IPS-15b (cell line): ENCODE measurements around the gene CLSTN3.
A peak's percentile ranks its signal among the peaks of the same experiment; 100 is the strongest.

Experiments
- H3K27me3 ChIP-seq: one replicate; pipeline ENCODE4 v1.6.1; 2013; ENCODE audit warnings: low read length; ENCODE audit not compliant: control insufficient read depth, insufficient read depth
- H3K36me3 ChIP-seq: one replicate; pipeline ENCODE4 v1.6.1; 2013; ENCODE audit warnings: low read length; ENCODE audit not compliant: control insufficient read depth, insufficient read depth
- H3K4me1 ChIP-seq: one replicate; pipeline ENCODE4 v1.6.1; 2013; ENCODE audit warnings: mild to moderate bottlenecking, low read length; ENCODE audit not compliant: control insufficient read depth, insufficient read depth
- H3K4me3 ChIP-seq: one replicate; pipeline ENCODE4 v1.5.1; 2013; ENCODE audit warnings: low read depth, low read length
- H3K9ac ChIP-seq: one replicate; pipeline ENCODE4 v1.6.1; 2013; ENCODE audit warnings: low read depth, mild to moderate bottlenecking, low read length
- H3K9me3 ChIP-seq: one replicate; pipeline ENCODE4 v1.6.1; 2013; ENCODE audit warnings: mild to moderate bottlenecking, low read length; ENCODE audit not compliant: control insufficient read depth, insufficient read depth

The CLSTN3 gene

GRCh38 chr12:7118881-7119280, 11.3 kb upstream of the CLSTN3 start:
- no peak overlapping the region for H3K9ac ChIP-seq
- H3K4me3 ChIP-seq = no peak overlapping the region
- H3K4me1 ChIP-seq = no peaks in the 10 kb centered on the region
- H3K36me3 ChIP-seq = no peaks in the 10 kb centered on the region
- no peaks in the 10 kb centered on the region for H3K9me3 ChIP-seq
- H3K27me3 ChIP-seq = no peaks in the 10 kb centered on the region

GRCh38 chr12:7120166-7120565, 10.0 kb upstream of the CLSTN3 start:
- Histone ChIP-seq H3K4me1 (no peaks in the 10 kb centered on the region), H3K4me3 (no peak overlapping the region), H3K9ac (no peak overlapping the region), H3K36me3 (peaks cover 3% of the 10 kb centered on the region), H3K27me3 (no peaks in the 10 kb centered on the region), H3K9me3 (no peaks in the 10 kb centered on the region)

DNA sequence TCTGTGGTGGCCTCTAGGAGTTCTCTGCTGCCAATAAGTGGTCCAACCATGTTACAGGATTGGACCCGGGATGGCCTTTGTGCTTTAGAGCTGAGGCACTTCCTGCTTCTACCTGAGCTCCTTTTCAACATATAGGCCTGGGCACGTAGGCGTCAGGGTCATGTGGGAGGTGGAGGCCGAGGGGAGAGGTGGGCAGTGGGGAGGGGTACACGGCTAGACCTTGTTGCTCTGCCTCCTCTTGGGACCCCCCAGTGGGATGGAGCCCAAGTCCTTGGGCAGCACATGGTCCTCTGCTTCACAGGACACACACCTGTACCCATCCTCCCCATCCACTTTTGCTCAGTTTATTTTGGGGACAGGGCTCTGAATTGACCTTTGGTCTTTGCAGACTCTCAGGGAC, 8.8 kb upstream of the CLSTN3 start:
- Histone ChIP-seq H3K9ac (no peak overlapping the region), H3K36me3 (peaks cover 3% of the 10 kb centered on the region), H3K27me3 (no peaks in the 10 kb centered on the region), H3K4me1 (no peaks in the 10 kb centered on the region), H3K4me3 (no peak overlapping the region), H3K9me3 (no peaks in the 10 kb centered on the region)

GRCh38 chr12:7122811-7123769, 7.1 kb upstream of the CLSTN3 start:
- Histone ChIP-seq H3K27me3 (no peaks in the 10 kb centered on the region), H3K9me3 (no peaks in the 10 kb centered on the region), H3K4me1 (no peaks in the 10 kb centered on the region), H3K9ac (no peak overlapping the region), H3K4me3 (no peak overlapping the region), H3K36me3 (peaks cover 3% of the 10 kb centered on the region)

DNA sequence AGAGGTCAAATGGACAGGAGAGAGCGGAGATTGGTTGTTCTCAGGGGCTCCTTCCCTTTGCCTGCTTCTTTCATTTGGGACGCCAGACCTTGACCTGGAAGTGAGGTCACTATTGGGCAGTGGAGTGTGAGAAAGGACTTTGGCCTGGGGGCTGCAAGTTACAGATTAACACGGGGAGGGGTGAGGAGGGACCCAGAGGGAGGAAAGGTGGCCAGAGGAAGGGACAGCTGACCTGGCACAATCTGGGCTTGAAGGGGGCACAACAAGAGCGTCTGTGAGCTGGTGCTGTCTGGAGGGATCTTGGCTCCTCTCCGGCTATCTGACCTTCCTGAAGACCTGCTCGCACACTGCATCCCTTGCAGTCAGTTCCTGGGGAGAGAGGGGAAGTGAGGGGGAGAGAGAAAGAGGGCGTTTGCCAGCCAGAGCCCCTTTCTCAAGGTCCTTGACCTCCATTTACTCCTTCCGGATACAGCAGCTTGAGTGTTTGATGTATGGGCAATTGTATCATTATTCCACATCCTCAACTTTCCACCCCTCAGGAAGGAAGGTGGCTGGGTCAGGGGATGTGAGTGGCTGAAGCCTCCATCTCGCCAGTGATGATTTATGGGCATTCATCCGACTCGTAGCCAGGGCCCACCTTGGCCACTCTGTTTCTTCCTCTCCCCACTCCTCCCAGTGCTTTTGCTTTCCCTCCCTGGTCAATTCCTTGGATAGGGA, 6.2 kb upstream of the CLSTN3 start:
- no peak overlapping the region for H3K9ac ChIP-seq
- peaks cover 3% of the 10 kb centered on the region for H3K36me3 ChIP-seq
- H3K4me3 ChIP-seq = no peak overlapping the region
- no peaks in the 10 kb centered on the region for H3K9me3 ChIP-seq
- H3K4me1 ChIP-seq = peaks cover 6% of the 10 kb centered on the region
- peaks cover 2% of the 10 kb centered on the region for H3K27me3 ChIP-seq

DNA sequence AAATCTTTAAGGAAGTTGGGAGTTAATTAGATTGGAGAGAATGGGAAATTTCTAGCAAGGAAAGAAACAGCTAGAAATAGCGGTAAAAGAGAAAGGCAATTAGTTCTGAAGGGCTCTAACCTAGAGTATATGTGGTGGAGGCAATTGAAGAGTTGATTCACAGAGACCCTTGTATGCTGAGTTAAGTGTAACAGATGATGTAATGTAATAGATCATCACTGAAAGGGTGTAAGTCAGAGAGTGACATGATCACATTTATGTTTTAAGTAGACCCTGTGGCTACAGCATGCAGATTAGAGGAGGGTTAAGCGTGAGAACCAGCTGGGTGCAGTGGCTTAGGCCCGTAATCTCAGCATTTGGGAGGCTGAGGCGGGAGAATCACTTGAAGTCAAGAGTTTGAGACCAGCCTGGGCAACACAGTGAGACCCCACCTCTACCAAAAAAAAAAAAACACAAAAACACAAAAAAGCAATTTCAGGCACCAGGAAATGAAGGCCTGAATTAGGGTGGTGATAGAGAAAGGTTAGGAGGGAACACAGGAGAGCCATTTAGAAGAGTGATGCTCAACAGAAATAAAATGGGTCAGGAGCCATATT, 4.4 kb upstream of the CLSTN3 start:
- Histone ChIP-seq H3K4me3 (no peak overlapping the region), H3K9me3 (no peaks in the 10 kb centered on the region), H3K27me3 (peaks cover 8% of the 10 kb centered on the region), H3K36me3 (peaks cover 3% of the 10 kb centered on the region), H3K4me1 (peaks cover 9% of the 10 kb centered on the region), H3K9ac (no peak overlapping the region)

- H3K9ac ChIP-seq = peak overlapping the region; percentile 16
- peaks cover 11% of the 10 kb centered on the region for H3K27me3 ChIP-seq
- H3K4me3 ChIP-seq = peak overlapping the region; percentile 3
- peaks cover 3% of the 10 kb centered on the region for H3K36me3 ChIP-seq
- no peaks in the 10 kb centered on the region for H3K9me3 ChIP-seq
- H3K4me1 ChIP-seq = peaks cover 13% of the 10 kb centered on the region
These were observed 2.1 kb upstream of the CLSTN3 start for GRCh38 chr12:7127916-7128626.

DNA sequence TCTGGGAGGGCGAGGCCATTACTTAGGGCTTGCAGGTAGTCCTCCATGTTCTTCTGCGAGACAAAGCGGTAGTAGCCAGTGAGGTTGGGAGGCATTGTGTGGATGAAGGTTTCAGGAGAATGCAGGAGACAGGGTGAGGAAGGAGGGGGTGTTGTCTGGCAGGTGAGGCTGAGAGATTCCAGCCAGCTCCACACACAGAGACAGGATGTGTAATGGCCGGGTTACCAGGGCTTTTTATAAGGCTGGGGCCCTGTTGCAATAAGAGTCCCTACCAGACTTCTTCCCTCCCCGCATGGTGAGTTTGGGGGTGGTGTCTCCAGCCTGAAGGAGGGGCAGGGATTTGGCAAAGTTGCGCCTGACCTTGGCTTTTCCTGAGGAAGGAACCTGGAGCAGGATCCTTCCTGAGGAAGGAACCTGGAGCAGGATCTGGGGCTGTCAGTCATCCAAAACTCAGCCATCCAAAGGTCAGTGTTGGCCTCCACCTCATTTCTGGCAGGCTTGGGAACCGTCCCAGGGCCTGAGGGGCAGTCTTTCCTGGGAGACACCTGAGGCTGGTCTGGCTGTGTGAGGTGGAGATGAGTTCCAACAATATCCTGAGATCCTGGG, 1.4 kb upstream of the CLSTN3 start, which contains the start of gene RBP5:
Gene RBP5, minus strand, starts transcription at position 209 of the 606 bp plus-strand sequence. Its CDS starts 114 bp downstream, at position 95.
- Histone ChIP-seq H3K4me3 (peak within 1 kb of the TSS; percentile 88), H3K36me3 (peaks cover 3% of the 10 kb centered on the region), H3K9ac (peak within 1 kb of the TSS; percentile 47), H3K9me3 (no peaks in the 10 kb centered on the region), H3K27me3 (peaks cover 11% of the 10 kb centered on the region), H3K4me1 (peaks cover 13% of the 10 kb centered on the region)

DNA sequence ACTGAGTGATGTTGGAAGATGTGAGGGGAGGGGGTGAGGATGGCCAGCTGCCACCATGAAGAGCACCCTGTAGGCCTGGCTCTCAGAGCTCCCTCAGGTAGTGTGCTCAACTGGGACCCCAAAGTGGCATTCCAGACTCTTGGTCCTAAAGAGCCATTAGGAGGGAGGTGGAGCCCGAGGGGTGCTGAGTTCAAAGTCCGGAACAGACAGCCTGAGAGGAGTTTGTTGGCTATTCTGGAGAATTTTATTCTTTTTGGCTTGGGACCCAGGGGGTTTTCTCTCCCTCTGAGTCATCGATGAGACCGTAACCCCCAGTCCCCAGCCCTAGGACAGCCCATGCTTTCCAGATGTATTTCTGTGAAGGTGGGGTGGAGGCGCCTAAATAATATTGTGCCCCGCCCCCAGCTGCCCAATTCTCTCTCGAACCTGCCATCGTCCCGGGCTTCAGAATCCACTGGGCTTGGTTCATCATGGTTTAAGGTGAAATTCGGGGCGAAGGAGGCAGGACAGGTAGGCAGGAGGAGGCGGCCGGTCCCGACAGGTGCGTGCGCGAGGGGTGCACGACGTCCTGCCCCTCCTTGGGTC, 792 bp upstream of the CLSTN3 start:
- Histone ChIP-seq H3K27me3 (peaks cover 11% of the 10 kb centered on the region), H3K4me3 (peak overlapping the region; percentile 88), H3K9ac (peak overlapping the region; percentile 47), H3K9me3 (no peaks in the 10 kb centered on the region), H3K36me3 (peaks cover 3% of the 10 kb centered on the region), H3K4me1 (peaks cover 13% of the 10 kb centered on the region)

DNA sequence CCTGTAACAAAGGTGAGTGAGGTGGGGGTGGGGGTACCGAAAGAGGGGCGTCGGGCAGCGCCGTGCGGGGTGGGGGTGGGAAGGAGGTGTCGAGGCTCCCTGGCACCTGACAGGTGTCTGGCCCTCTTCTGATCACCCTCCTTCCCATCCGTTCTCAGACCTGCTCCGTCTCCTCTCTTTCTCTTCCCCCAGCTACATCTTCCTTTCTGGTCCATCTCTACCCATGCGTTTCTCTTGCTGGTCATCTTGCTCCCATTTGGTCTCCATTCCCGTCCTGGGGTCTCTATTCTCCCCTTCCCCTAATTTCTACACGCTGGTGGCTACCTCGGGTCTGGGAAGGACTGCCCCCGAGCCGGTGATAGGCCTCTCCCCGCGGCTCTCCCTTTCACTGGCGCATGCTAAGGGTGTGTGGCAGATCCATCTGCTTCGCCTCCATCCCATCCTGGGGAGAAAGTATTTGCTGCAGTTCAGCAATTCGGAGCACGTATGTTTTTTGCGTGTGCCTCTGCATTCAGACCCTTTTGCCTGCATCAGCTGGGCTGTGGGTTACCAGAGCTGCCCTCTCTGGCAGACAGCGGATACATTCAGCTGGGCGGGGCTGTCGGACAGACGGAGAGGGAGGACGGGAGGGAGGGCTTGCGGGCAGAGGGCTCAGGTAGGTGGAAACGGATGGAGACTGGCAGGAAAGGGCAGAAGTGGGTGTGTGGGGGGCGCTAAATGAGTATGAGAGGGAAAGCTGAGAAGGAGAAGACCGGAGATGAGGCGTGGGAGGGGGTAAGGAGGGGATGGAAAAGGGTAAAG, 730 bp downstream of the CLSTN3 start:
- Histone ChIP-seq H3K36me3 (peaks cover 7% of the 10 kb centered on the region), H3K27me3 (peaks cover 11% of the 10 kb centered on the region), H3K4me3 (peak overlapping the region; percentile 88), H3K9ac (no peak overlapping the region), H3K4me1 (peaks cover 13% of the 10 kb centered on the region), H3K9me3 (no peaks in the 10 kb centered on the region)
